GM15510 (cell line): ENCODE data around the gene TRIO.

ENCODE experiments used
- POLR2A ChIP-seq: IDR thresholded peaks from 3 replicates; pipeline ENCODE4 v1.6.1; 2011; ENCODE audit warnings: borderline replicate concordance; ENCODE audit not compliant: insufficient read length; ENCODE audit errors: extremely low read depth

TRIO gene

DNA sequence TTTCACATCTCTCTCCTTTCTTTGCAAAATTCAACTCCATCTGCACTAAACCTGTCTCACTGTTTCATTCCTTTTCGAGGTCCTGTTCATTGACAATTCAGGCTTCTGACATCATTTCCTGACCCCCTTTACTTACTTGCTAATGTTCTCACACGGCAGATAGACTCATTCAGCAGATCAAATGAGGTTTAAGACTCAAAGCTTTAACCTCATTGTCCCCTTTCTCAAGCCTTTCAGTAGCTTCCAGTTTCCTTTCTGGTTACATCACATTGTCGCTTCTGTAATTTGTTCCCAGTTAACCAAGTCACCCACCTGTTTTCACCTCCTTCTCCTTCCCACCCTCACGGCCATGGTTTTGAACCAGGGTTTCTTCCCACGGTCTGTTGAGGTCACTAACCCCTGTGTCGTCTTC is 295.1 kb downstream of the TRIO start:
- no peak for TF ChIP-seq POLR2A

DNA sequence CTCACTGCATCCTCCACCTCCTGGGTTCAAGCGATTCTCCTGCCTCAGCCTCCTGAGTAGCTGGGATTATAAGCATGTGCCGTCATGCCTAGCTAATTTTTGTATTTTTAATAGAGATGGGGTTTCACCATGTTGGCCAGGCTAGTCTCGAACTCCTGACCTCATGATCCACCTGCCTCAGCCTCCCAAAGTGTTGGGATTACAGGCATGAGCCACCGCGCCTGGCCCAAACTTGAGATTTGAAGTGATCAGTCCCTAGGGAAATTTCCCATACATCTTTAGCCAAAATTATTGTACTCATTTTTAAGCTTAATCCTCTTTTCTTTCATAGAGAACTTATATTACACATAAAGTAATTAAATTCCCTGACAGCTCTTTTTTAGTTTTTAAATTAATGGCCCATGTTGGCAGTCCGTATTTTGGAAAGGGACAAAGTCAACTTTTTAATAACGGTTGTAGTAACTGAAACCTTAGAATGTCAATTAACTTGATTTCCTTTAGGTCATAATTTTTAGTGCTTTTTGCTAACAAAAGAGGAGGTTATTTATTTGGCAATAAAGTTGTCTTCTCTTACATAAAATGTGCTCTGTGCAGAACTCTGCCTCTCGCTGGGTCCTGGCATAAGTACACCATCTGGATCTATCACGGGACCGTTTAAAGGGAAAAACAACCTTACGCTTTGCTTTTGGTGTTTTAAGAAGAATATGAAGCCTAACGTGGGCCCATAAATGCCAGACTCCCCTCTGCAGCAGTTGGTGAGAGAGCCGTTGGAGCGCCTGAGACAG is 296.1 kb downstream of the TRIO start:
- TF ChIP-seq POLR2A, result no peak

DNA sequence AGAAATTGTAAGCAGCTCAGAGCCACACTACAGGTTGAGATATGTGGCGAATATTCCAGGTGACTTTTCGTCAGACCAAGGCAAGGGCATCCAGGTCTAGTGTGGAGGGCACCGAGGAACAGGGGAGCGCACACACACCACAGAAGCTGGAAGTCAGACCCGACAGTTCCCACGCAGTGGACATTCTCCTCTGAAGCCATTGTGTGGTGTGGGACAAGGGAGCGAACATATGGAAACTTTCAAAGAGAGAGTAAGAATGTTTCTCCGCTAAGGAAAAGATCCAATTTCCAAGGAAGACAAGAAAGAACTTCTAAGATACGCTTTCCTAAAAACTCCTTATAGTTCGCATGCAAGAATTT is 297.1 kb downstream of the TRIO start:
- TF ChIP-seq POLR2A, result no peak

DNA sequence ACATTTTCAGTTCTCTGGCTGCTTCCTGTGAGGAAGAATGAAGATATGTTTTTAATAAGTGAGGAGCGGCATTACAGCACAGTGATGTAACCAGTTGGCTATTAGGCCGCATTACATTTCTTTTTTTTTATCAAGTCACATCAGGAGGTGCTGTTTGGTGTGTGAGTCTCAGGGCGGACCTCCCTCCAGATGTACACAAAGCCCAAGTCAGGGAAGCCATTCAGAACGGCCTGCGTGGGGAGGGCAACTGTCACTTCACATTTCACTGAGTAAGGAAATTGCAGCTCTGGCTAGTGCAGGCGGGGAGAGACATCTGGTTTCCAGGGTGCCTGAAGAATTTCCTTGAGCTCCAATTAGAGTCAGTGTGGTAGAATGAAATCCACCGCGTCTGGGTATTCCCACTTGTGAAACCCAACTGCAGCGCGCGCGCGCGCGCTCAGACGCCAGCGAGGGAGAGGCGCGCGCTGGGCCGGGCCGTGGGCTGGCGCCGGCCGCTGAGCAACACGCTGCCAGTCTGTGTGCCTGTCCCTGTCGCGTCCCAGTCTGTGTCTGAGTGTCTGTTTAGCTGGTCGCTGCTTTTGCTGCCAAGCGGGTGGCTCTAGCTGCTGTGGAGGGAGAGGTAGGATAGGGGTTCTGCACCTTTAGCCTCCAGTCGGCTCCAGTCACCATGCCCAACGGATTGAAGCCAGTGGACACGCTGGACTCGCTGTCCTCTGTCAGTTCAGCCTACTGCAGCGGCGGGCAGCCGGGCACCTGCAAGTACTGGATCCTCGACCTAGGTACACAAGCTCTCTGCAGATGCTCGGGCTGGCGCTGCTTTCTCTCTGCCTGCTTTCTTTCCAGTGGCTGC is 297.7 kb downstream of the TRIO start:
- TF ChIP-seq POLR2A, result no peak

DNA sequence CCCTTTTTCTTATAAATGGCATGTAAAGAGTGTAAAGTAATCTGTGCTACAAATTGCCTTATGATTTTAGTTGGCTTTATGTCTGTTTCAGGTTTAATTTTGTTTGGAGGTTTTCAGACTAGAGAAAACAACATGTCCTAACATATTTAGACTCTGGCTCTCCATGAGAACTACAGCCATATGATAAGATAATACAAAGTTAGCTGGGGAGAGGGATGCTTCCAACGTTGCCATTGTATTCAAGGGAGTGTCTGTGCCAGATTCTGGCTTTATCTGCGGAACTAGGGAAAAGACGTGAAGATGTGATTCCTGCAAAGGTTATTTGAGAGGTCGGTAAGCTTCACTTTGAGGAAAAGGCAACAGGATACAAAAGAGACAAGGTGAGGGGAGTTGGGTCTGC is 298.5 kb downstream of the TRIO start:
- TF ChIP-seq POLR2A, result no peak

DNA sequence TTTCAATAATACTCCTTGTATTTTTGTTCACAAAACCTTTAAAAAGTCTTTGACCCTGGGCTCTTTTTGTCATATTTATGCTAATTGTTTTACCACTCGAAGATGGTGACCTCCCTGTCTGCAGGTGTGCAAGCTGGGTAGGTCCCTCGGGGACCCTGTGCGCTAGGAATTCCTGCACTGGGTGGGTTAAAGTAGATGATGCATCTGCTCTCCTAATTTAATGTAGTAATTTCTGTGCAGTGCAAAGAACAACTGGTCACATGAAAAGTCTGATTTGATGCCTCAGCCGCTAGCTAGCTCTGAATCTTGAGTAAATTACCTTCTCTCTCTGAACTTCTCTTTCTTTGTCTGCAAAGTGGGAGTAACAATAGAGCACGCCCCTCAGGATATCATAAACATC is 299.4 kb downstream of the TRIO start:
- no peak for TF ChIP-seq POLR2A

DNA sequence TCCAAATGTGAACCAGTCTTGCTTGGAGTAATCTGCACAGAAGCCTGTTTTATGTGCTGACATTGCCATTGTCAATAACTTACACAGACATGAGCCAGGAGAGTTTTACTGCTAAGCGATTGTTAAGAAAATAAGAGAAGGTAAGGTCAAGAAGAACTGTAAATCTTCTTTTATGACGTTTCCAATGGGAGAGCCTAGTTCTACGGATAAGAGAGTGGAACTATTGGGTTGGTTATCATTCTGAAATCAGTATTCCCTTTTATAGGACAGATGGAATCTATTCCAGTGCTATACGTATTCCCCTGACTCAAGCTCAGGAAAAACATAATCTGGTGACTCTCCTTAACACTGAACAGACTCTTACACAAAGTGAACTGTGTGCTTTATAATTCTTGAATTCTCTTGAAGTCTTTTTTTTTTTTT is 300.5 kb downstream of the TRIO start:
- TF ChIP-seq POLR2A, result no peak

DNA sequence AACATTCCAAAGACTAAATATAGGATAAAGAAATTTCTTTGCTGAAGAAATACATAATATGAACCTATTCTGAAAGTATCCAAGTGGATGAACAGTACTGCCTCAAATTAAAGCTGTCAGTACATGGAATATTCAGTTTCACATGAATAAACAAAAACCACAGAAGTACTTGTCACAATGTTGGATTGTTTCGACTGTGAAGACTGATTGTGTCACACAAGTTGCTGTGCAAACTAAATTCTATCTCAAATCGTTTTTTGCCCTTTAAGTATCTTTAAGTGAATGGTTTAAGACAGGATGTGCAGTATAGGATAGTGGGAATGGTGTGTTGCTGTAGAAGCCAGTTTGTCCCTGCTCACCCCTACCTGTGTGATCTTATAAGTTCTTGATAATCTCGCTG is 301.0 kb downstream of the TRIO start:
- TF ChIP-seq POLR2A, result no peak

DNA sequence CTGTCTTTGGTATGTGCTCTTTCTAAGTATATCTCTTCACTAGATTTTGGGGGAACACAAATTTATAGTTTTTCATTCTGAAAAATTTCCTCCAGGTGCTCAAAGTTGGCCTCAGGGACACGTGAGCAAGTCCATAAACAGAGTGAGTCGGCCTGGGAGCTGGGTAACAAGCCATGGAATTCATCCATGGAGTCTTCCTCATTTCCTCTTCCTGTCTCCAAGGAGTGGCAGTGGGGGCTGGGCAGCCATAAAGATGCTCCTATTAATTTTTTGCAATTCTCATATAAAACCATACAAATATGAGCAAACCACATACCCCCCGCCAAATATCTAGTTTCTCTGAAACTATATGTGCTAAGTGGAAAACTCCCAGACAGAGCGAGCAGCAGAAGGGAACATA is 301.9 kb downstream of the TRIO start:
- TF ChIP-seq POLR2A, result no peak

DNA sequence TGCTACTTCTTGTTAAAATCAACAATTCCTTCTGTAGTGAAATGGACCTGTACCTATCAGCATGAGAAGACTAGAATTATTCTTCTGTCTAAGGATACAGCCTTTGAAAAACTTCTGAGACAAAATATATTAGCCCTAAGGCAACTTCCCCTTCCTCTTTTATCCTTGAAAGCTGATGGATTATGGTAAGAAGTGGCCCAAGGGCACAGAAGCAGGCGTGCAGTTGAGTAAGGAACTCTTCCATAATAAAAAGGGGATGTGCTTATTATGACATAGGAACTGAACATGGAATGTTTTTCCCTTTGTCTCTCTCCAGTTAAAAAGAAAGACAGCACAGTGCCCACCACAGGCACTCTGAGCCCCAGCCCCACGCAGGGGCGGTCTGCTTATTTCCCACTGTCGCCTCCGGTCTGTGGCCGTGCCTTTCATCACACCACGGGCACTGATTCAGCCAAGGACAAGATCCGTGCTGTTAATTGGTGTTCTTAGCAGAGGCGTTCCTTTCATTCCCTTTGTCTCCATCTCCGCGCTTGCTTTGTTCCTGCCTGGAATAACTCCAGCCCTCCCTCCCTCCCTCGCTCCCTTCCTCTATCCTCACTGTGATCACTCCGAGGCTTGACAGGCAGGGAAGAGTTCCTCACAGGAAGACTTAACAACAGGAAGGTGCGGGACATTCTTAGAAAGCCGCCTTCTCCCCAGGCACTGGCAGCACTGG is 302.6 kb downstream of the TRIO start:
- TF ChIP-seq POLR2A, result no peak

DNA sequence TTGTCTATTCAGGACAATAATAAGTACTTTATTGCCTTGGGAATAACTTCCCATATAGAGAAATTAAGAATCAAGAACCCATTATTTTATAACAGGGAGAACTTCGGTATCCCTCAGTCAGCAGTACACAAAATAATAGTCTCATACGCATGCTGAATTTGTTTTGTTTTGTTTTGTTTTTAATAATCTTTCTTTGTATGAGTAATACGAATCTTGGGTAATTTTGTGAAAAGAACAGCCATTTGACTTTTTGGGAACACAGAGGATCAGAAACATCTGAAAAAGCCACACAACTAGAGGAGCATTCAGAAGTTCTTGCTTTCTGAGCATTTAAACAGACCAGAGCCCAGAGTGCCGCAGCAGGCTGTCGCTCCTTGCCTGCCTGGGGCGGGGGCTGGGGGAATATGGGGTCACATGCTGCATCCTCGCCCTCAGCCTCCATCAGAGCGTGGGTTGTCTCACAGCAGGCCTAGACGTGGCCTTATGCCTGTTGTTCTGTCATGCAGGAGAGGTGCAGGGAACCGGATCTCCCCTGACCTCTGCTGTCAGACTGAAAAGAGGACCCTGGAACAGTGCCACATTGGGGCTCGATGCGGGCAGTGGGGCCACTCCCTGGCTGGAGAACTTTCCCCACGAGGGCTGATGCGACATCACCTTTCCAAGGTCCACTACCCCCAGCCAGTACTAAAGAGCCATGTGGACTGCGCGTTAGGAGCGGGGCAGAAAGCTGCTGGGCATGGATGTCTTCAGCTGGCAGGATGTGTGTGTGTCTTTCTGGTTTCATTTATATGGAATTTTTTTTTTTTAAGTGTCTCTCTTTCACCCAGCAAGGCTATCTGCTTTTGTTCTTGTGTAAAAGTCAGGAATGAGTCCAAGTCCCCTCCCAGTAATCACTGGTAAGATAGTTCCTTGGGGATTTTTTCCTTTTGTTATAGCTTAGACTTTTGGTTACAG is 305.1 kb downstream of the TRIO start:
- no peak for TF ChIP-seq POLR2A

DNA sequence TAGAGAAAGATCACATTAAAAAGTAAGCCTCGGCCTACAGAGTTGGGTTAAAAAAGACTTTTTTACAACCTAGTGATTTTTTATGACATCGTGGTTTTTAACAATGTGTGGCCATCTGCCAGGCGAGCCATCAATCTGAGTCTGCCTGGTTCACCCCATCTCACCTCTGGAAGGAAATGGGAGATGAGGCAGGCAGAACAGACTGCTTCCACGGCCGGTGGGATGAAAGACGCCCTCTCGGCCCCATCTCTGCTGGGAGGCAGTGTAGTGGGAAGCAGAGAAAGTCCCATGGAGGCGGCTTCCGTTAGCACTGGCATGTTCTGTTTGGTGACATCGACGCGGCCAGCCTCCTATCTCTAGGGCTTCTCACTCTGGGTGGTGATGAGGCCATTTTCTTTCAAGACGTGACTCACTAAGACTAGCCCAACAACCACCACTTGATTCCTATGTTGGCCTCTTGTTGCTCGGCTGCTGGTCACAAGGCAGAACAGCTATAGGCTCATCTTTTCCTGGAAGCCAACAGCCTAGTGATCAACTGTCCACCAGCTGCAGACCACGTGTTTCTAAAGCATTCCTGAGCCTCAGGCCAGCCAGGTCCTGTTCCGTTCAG is 306.0 kb downstream of the TRIO start:
- TF ChIP-seq POLR2A, result no peak

DNA sequence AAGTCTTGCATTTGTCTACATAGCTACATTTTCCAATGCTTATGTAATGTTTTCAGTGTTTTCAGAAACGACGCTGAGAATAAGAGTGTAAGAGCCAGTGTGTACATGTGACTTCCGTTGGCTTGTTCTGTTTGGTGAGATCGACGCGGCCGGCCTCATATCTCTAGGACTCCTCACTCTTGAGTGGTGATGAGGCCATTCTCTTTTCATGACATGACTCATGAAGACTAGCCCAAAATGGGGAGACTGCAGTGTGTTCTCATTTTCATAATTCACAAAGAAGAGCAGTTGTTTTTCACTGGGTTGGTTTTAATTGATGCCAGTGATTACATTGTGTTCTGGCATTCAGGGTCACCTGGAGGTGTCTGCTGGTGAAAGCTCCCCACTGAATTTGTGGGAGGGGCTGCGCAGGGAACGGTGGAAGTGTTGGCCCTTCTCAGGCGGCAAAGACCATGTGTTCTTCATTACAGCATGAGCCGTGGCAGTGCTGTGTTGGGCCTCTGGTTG is 306.9 kb downstream of the TRIO start:
- no peak for TF ChIP-seq POLR2A

DNA sequence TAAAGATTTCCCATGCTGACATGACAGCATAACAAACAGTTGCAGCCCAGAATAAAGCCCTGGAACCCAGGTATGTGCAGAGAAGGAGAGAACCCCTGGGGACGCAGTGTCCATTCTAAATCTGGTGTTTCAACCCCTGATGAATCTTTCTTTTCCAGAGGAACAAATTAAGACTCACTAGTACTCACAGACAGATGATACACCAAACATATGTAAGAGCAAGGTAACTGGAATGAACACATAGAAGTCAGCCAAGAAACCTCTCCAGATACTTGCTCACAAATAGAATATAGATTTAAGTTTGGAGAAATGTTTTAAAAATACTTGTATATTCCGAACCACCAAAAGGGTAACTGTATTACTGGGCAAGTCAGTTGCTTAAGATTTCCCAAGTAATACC is 307.6 kb downstream of the TRIO start:
- TF ChIP-seq POLR2A, result no peak
